Suprapubic skin (tissue), 4 donors: ENCODE data around the gene TAF4B.

Experiments used
- CTCF ChIP-seq, 2 donors: fragments of 200-600 bp in 1 of 2; fragments of 450-650 bp in 1 of 2; sonication (generic) in 1 of 2; IDR thresholded peaks; one replicate each; pipeline ENCODE4 v1.5.1; 2016 to 2019; ENCODE audit warnings: antibody characterized with exemption in 2 of 2, mild to moderate bottlenecking in 1 of 2, moderate library complexity in 1 of 2
- POLR2A ChIP-seq, 2 donors: fragments of 450-650 bp; IDR thresholded peaks; one replicate each; pipeline ENCODE4 v1.6.1; 2017; ENCODE audit warnings: antibody characterized with exemption in 2 of 2, mild to moderate bottlenecking in 2 of 2, moderate library complexity in 2 of 2
- POLR2AphosphoS5 ChIP-seq, 3 donors: sonication (generic); formaldehyde crosslinking; IDR thresholded peaks; one replicate each; pipeline ENCODE4 v1.6.1; 2017; ENCODE audit warnings: antibody characterized with exemption in 3 of 3

GRCh38 chr18:26277374-26277773, 51.1 kb downstream of the TAF4B start:
- no peak for TF ChIP-seq CTCF (IDR thresholded peaks at IDR 0.05)
- no peak for TF ChIP-seq POLR2A (IDR thresholded peaks at IDR 0.05)
- no peak for TF ChIP-seq POLR2AphosphoS5 (IDR thresholded peaks at IDR 0.05)
